ENCODE data around the gene OAS2.
A peak's percentile ranks its signal among the peaks of the same experiment; 100 is the strongest.
"Not testable (repeated sequence)": the region's sequence is repeated elsewhere in the genome, so short reads cannot be mapped to it uniquely, and the experiment has no call there.

The OAS2 gene

GRCh38 chr12:112985642-112986290, 7.4 kb downstream of the OAS2 start:
- DNase-seq (ENCODE audit: low read depth) = no peak

- DNase-seq (ENCODE audit: low read depth) = no peak
Observed at GRCh38 chr12:112986291-112986800, 8.0 kb downstream of the OAS2 start.

DNA sequence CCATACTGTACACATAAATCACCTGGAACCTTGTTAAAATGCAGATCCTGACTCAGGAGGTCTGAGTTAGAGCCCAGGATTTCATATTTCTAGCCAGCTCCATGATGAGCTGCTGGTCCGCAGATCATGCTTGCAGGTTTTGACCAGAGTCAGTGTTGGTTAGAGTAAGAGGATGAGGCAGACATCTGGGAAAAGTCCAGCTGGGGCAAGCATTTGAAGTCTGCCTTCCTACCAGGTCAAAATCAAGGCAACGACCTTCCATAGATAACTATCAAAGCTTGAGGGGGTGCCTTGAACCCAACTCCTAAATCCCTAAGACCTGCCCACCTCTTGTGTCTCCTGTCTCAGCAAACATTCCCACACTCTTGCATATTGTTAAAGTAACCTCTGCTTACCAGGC, 9.2 kb downstream of the OAS2 start:
- no peak for DNase-seq (ENCODE audit: low read depth)

- no peak for DNase-seq (ENCODE audit: low read depth)
Observed at GRCh38 chr12:112988224-112988623, 9.9 kb downstream of the OAS2 start.

GRCh38 chr12:112988823-112989385, 10.6 kb downstream of the OAS2 start:
- DNase-seq (ENCODE audit: low read depth) = not testable (repeated sequence)

- no peak for DNase-seq (ENCODE audit: low read depth)
Observed at GRCh38 chr12:112989806-112990205, 11.5 kb downstream of the OAS2 start.

- peak; percentile 18 for DNase-seq (ENCODE audit: low read depth)
Observed at GRCh38 chr12:112992541-112993398, 14.5 kb downstream of the OAS2 start.

DNA sequence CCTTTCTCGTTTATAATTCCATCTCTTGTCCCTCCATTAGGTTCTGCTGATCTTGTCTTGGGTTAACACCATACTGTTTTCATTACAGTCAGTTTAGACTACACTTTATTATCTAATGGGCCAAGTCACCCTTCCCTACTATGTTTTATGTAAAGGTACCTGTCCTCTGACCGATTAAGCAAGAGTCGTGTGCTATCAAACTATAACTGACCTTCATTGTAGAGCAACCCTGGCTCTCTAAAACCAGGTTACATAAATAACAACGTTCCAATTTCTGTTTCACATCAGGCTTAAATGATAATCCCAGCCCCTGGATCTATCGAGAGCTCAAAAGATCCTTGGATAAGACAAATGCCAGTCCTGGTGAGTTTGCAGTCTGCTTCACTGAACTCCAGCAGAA, 16.7 kb downstream of the OAS2 start:
- no peak for DNase-seq (ENCODE audit: low read depth)

GRCh38 chr12:112996501-112996900, 18.2 kb downstream of the OAS2 start:
- no peak for DNase-seq (ENCODE audit: low read depth)

- no peak for DNase-seq (ENCODE audit: low read depth)
Observed at GRCh38 chr12:112997506-112997905, 19.2 kb downstream of the OAS2 start.

DNA sequence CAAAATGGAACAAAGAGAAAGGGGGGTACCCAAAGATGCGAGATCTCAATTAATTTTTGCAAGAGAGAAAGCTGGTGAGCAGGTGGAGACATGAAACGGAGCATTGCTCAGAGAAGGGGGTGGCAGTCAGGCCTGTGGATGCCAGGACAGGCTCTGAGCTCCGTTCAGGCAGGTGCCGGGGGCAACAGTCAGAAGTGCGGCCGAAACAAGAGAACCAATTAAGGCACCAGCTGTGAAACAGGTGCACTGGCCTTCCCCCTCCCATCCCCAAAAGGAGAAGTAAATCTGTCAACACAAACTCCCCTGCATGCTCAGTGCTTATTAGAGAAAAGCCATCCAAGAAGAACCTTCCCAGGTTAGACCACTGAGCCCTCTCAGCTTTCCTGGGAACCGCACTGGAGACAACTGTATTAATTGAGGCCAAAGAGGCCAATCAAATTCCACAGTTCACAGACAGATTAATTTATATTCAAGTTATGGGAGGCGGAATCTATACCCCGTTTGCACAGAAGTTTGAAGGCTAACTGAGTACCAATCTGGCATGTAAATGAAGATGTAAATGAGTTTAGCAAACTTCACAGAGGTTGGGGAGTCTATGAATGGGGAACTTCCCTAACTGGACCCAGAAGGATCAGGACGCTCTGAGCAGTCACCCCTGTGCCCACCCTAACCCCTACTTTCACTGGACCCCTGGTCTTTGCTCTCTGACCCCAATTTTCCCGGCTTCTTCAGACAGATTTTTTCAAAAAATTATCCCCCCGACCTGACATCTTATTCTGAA, 20.9 kb downstream of the OAS2 start:
- DNase-seq (ENCODE audit: low read depth) = no peak

GRCh38 chr12:113000433-113000832, 22.1 kb downstream of the OAS2 start:
- no peak for DNase-seq (ENCODE audit: low read depth)

- no peak for DNase-seq (ENCODE audit: low read depth)
Observed at GRCh38 chr12:113002155-113002554, 23.8 kb downstream of the OAS2 start.

DNA sequence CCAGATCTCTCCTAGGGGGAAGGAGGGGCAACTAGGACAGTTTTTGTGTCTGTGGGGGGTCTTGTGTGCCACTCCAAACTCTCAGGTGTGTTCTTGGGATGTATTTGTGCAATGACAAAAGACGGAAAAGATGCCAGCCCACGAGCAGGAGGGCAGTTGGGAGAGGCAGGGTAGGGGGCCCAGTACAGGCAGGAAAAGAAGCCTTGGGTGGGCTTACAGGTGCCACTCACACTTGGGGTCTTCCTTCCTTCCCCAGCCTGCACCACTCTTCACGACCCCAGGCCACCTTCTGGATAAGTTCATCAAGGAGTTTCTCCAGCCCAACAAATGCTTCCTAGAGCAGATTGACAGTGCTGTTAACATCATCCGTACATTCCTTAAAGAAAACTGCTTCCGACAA, 24.4 kb downstream of the OAS2 start:
- no peak for DNase-seq (ENCODE audit: low read depth)

DNA sequence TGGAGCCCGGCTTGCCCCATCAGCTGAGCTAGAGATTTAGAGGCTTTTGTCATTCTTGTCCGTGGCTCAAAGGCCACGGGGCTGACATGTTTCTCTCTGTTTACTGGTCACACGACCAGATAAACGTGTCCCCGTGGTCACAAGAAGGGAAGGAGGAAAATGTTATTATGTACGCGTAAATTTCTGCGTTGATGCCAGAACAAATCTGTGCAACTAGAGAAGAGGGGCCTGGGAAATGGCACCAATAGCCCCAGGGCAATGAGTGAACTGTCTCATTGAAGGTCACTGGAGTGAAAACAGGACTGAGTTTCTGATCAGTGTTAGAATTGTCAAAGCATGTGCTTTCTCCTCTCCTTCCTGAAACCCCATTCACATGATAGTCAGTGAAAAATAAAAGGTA, 25.3 kb downstream of the OAS2 start:
- no peak for DNase-seq (ENCODE audit: low read depth)

DNA sequence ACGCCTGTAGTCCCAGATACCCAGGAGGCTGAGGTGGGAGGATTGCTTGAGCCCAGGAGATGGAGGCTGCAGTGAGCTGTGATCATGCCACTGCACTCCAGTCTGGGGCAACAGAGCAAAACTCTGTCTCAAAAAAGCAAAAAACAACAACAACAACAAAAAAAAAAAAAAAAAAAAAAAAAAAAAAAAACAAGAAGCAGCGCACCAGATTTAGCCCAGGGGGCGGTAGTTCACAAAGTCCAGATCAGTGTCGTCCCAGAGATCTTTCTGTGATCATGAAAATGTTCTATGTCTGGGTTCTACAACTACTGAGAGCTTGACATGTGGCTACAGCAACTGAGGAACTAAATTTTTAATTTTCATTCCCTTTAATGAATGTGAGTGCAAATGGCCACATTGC, 27.4 kb downstream of the OAS2 start:
- DNase-seq (ENCODE audit: low read depth) = no peak

DNA sequence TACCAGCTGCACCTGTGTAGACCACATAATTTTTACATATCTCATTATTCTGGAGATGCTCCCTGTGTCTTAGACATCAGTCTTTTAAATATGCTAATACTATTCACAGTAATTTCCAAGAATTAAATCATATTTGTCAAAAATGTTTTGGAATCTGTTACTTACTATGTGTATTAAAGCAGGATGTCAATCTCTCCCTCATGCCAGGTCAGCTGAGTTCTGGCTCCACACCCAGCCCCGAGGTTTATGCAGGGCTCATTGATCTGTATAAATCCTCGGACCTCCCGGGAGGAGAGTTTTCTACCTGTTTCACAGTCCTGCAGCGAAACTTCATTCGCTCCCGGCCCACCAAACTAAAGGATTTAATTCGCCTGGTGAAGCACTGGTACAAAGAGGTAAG, 27.9 kb downstream of the OAS2 start:
- no peak for DNase-seq (ENCODE audit: low read depth)

DNA sequence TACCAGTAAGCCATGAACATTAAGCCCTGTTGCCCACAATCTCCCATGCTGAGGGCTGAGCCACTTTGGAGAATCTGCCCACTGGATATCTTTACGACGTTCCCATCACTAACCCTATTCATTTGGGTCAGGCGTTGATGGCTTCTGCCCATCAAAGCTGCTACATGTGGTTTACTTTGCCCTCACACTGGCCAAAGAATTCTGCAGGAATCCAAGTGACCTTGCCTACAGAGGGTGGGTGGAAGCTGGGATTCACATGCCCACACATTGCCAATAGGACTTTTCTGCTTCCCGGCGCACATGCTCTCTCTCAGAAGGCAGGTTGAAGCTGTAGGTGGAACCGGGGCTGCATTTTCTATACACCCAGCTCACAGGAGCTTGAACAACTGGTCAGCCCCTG, 28.3 kb downstream of the OAS2 start:
- DNase-seq (ENCODE audit: low read depth) = no peak

GRCh38 chr12:113007166-113007565, 28.8 kb downstream of the OAS2 start:
- DNase-seq (ENCODE audit: low read depth) = peak; percentile 28

DNA sequence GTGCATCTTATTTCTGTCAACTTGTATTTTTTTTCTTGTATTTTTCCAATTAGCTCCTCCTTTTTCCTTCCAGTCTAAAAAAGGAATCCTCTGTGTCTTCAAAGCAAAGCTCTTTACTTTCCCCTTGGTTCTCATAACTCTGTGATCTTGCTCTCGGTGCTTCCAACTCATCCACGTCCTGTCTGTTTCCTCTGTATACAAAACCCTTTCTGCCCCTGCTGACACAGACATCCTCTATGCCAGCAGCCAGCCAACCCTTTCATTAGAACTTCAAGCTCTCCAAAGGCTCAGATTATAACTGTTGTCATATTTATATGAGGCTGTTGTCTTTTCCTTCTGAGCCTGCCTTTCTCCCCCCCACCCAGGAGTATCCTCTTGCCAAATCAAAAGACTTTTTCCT, 32.4 kb downstream of the OAS2 start:
- no peak for DNase-seq (ENCODE audit: low read depth)

DNA sequence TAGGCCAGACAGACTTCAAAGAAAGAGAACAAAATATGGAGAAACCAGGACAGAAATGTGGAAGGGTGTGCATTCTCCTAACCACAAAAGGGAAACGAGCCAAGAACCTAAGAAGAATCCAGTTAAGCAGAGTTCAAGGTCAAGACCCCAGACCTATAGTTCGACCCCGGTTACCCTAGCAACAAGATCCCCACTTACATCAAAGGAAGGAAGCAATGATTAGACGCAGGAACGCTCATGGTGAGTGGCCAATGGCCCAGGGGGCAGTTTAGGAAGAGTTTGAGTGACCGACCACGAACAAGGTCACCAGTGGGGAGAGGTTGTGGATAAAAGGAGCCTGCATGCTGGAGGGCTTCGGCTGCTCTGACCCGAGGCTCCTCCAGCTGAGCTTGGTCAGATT, 36.2 kb downstream of the OAS2 start:
- DNase-seq (ENCODE audit: low read depth) = no peak

GRCh38 chr12:113016796-113017195, 38.5 kb downstream of the OAS2 start:
- DNase-seq (ENCODE audit: low read depth) = no peak
